Stimulated activated CD4-positive, alpha-beta T cell treated with anti-CD3 and anti-CD28 coated beads, Interleukin-2, amount 100 ng/mL, for 24 hours (primary cell): ENCODE results near the gene CLEC6A.
"Not testable (repeated sequence)": the region's sequence is repeated elsewhere in the genome, so short reads cannot be mapped to it uniquely, and the experiment has no call there.

Source experiments
- DNase-seq, 2 donors: peaks; one replicate each; pipeline ENCODE4 v3.0.0-alpha.2; 2020

CLEC6A gene

DNA sequence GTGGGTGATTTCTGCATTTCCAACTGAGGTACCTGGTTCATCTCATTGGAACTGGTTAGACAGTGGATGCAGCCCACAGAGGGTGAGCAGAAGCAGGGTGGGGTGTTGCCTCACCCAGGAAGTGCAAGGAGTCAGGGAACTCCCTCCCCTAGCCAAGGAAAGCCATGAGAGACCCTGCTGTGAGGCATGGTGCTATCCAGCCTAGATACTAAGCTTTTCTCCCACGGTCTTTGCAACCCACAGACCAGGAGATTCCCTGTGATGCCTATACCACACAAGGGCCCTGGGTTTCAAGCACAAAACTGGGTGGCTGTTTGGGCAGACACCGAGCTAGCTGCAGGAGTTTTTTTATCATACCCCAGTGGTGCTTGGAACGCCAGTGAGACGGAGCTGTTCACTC, 39.9 kb downstream of the CLEC6A start:
- DNase-seq, result not testable (repeated sequence)

DNA sequence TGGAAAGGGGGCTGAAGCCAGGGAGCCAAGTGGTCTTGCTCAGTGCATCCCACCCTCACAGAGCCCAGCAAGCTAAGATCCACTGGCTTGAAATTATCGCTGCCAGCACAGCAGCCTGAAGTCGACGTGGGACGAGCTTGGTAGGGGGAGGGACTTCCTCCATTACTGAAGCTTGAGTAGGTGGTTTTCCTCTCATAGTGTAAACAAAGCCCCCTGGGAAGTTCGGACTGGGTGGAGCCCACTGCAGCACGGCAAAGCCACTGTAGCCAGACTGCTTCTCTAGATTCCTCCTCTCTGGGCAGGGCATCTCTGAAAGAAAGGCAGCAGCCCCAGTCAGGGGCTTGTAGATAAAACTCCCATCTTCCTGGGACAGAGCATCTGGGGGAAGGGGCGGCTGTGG, 40.3 kb downstream of the CLEC6A start:
- DNase-seq, result not testable (repeated sequence)

DNA sequence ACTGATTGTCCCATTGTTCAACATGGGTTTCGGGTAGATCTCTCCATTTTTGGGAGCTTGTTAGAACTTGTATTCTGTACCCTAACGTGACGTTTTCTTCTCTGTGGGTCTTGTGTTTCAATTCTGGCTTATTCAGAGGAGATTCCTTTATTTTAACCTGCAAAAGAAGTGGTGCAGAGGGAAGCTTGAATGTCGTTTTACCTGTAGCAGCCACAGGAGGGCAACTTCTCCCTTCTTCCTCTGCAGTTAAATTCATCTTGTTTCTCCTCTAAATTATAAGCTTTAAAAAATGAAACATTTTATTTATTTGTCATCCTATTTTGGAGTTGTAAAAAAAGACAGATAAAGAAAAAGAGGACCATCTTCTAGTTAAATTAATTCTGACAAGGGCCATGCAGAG, 43.9 kb downstream of the CLEC6A start:
- DNase-seq, result no peak

GRCh38 chr12:8501720-8502119, 46.0 kb downstream of the CLEC6A start:
- DNase-seq, result no peak

- DNase-seq, result no peak
These were observed 48.6 kb downstream of the CLEC6A start for GRCh38 chr12:8504351-8504750.

- DNase-seq, result no peak
These were observed 51.8 kb downstream of the CLEC6A start for GRCh38 chr12:8507596-8507995.

DNA sequence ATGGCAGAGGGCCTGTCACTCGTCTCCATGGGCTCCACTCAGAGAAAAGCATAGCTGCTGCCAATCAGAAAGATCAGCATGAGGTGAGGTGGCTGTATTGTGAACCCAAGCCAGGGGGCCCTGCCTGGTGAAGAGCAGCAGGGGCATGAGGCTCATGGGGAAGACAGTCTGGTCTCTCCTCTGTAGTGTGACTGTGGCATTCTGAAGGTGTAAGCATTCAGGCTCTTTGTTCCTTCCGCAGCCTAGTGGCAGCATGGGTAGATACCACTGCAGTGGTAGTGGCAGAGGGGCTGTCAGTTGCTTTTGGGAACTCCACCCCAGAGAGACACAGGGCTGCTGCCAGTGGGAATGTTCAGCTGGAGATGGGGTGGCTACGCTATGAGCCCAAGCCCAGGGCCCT, 52.5 kb downstream of the CLEC6A start:
- no peak for DNase-seq

DNA sequence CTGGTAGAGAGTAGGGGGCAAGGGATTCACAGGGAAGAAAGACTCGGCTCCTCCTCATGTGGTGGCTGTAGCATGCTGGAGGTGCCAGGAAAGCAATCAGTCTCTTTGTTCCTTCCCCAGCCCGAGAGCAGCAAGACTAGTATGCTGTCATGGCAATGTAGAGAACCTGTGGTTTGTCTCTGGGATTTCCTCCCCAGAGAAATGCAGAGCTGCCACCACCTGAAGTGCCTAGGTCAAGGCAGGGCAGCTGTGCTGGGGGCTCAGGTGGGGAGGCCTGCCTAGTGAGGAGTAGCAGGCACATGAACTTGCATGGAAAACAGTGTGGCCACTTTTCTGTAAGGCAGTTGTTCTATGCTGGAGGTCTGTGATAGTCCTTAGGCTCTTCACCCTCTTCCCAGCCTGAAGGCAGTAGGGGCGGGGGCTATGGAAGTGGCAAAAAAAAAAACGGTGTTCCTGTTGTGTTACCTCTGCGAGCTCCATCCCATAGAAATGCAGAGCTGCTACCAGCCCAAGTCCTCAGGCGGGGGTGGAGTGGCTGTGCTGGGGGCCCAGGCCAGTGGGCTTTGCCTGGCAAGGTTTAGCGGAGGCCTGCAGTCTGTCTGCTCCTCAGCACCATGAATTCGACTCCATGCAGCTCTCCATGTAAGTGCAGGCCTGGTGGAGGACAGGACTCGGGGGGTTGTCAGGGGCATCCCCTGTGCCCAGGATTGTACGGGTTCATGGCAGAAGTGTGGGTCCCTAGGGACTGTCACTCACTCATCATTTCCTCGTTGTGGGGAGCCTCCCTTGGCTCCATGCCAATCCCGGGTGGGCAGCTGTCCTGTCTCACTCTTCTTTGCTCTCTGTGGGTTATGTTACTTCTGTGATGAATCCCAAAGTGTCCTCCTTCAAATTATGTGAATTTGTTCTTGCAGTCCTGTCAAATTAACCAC, 53.4 kb downstream of the CLEC6A start:
- DNase-seq, result no peak

GRCh38 chr12:8513256-8513655, 57.5 kb downstream of the CLEC6A start, which contains the start of gene CLEC4D:
Gene CLEC4D (plus strand): TSS chr12:8513503. CDS start chr12:8513733, 230 bp downstream.
- no peak for DNase-seq

DNA sequence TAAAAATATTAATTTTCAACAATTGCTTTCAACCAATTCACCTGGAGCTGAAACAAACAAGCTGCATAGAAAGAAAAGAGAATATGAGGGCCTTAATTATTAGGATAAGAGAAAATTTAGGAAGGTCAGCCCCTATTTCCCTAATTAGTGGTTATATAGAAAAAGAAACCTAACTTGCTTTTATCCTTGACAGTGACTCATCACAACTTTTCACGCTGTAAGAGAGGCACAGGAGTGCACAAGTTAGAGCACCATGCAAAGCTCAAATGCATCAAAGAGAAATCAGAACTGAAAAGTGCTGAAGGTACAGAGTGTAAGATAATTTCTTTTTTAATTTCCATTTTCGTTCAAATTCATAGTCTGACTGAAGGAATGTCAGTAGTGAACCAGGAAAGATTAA, 62.2 kb downstream of the CLEC6A start:
- no peak for DNase-seq

DNA sequence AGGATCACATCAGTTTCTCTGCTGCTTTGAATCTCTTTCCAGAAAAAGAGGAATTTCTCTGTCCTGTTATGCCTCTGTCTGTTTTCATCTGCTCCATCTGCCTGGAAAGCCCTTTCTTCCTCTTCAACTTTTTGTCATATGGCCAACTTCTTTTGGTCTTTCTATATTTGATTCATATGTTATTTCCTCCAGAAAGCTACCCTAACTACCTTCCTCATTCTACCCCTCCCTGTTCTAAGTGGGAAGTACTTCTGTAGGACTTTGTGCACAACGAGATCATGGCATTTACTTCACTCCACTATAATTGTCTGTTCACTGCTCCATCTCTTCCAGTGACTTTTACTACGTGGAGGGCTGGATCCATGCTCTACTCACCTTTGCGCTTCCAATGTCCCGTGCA, 63.4 kb downstream of the CLEC6A start:
- DNase-seq, result no peak

DNA sequence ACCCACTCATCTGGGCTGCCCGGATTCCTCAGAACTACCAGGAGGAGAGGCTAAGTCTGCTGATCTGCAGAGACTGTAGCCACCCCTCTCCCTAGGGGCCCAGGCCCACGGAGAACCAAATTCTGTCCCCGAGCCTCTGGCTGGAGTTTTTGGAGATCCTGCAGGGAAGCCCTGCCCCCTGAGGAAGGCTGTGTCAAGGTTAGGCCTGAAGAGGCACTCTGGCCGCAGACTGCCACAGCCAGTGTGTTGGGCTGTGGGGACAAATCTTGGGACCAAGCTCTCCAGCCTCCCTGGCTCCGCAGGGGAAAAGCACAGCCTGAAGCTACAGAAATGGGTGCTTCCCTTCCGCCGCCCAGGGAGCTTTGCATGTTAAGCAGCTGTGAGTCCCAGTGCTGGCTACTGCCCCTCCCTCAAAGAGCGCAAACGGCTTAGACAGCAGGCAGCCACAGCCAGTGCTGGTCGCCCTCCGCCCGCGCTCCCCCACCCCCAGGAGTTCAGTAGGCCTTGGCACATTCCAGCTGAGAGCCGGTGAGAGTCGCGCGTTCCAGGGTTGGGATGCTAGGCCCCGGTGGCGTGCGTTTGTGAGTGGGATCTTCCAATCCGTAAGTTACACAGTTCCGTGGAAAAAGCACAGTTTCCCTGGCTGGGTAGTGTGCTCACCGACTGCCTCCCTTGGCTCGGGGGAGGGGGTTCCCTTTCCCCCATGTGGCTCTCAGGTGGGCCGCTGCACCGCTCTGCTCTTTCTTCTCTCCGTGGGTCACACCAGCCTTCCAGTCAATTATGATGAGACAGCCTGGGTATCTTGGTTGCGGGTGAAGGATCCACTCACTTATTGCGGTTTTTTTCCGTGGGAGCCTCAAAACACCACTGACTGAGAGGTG, 71.7 kb downstream of the CLEC6A start:
- no peak for DNase-seq
